Stimulated activated CD8-positive, alpha-beta memory T cell treated with anti-CD3 and anti-CD28 coated beads, Interleukin-7, amount 100 ng/mL, for 48 hours (primary cell): ENCODE measurements around the gene PCK1.
A peak's percentile ranks its signal among the peaks of the same experiment; 100 is the strongest.
"Not testable (repeated sequence)": the region's sequence is repeated elsewhere in the genome, so short reads cannot be mapped to it uniquely, and the experiment has no call there.

Experiments used
- DNase-seq, 2 donors: peaks; one replicate each; pipeline ENCODE4 v3.0.0-alpha.2; 2020; ENCODE audit warnings: low read depth in 1 of 2; ENCODE audit errors: extremely low read depth in 1 of 2

PCK1 gene

GRCh38 chr20:57560554-57561355 is at the start of gene PCK1:
Gene PCK1 (plus strand): TSS chr20:57561110. CDS start chr20:57561412, 302 bp downstream.
- no peak for DNase-seq

GRCh38 chr20:57511709-57512108 is 49.2 kb upstream of the PCK1 start:
- not testable (repeated sequence) for DNase-seq

DNA sequence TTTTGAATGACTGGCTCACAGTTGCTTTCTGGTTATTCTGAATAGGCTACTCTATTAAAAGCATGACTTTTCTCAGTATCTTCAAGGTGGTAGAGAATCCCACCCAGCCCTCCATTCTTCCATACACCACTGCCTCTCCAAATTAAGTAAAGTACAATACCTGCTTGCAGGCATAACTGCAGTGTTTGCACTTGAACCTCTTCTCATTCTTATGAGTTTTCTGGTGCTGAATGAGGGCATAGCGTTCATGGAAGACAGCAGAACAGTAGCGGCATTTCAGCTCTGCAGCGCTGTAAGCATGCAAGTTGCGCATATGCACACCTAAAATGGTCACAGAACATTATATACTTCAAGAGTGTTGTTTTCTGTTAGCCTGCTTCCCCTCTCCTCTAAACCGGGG is 48.5 kb upstream of the PCK1 start:
- DNase-seq, result no peak

DNA sequence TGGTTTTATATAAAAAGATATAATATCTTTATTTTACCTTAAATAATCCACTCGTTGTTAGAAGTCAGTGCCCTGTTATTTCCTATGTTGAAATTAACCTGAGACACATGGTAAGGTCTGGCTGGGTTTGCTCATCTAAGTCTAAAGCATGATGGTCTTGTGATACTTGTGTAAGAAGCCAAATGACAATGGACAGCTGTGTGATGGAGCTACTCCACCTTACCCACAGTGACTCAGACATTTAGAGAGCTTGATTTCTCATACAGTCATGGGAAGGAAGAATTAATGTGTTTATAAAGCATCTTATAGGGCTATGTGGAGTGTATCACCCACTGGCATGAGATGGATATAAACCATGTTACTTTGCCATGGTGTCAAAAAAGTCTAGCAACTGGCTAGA is 47.7 kb upstream of the PCK1 start:
- DNase-seq, result no peak

DNA sequence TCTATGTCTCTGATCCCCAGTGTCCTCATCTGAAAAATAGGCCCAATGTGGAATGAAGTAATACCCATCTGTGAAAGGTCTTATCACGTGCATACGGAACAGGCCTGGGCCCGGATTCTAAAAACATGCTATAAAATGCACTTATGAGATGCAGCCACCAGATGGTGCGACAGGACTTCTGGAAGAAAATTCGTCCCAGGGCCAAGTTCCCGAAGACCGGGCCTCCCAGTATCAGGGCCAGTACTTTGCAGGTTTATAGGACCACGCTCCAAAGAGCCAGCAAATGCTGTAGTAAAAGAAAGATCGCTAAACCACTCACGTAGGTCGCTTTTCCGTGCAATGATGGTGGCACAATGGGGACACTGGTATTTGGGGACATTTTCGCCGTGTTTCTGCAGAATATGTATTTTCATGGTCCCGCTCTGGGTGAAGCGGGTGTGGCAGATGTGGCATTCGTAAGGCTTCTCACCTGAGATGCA is 46.6 kb upstream of the PCK1 start:
- no peak for DNase-seq

DNA sequence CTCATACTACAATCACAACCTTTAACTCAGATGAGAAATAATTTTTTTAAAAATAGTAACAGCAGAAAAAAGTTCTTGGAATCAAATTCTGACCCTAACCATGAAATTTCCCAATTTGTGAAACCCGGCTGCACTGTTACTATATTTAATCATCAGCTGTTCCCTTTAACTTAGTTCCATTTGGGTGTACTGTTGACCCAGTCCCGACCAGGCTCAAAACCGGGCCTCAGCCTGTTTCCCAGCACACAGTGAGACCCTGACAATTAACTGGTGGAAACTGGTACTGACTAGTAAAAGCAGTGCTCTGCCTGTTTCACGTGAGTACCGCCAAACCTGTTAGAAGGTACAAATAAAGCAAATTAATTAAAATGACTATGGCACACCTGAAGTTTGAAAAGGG is 43.0 kb upstream of the PCK1 start:
- no peak for DNase-seq

GRCh38 chr20:57522380-57523140 is 38.4 kb upstream of the PCK1 start:
- no peak for DNase-seq

DNA sequence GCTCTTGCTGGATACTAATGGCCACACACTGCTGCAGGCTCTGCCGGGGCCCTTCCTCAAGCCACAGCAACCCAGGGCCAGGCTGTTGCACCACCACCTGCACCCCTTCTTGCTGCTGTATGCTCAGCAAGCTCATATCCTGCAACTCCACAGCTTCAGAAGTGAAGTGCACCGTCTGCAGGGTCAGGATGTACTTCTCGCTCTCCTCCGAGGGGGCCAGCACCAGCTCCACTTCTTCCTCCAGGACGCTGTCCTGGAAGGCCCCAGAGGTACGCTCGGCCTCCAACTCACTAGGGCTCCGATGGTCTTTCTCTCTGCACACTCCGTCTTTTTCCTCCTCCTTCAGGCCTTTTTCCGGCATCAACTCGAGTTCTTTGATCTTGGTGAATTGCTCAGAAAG is 37.1 kb upstream of the PCK1 start:
- no peak for DNase-seq

DNA sequence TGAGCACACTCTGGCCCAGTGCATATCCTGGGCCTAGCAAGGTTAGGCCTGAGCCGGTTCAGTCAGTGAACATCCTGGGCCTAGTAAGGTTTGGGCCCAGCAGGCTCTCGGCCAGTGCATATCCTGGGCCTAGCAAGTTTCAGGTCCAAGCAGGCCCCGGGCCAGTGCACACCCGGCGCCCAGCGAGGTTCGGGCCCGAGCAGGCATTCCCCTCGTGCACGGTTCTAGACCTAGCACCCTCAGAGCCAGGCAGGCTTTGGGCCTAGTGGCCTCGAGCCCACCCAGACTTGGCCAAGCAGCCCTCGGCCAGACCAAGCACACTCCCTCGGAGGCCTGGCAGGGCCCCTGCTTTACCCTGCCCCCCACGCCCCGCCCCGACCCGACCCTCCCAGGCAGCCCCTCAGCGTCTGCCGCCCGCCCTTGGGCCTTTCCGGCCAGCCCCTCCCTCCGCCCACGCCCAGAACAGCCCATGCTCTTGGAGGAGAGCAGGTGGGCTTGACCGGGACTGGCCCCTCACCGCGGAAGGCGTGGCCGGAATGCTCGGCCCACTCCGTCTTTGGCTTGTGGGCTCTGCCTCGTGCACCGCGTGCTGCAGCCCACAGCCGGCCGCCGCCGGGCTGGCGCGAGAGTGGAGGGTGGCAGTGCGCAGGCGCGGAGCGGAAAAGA is 36.3 kb upstream of the PCK1 start, which contains the start of gene CTCFL:
CTCFL (minus strand) TSS at position 630 of the 666 bp plus-strand sequence. CDS start 935 bp downstream, outside the sequence.
- DNase-seq, result no peak

DNA sequence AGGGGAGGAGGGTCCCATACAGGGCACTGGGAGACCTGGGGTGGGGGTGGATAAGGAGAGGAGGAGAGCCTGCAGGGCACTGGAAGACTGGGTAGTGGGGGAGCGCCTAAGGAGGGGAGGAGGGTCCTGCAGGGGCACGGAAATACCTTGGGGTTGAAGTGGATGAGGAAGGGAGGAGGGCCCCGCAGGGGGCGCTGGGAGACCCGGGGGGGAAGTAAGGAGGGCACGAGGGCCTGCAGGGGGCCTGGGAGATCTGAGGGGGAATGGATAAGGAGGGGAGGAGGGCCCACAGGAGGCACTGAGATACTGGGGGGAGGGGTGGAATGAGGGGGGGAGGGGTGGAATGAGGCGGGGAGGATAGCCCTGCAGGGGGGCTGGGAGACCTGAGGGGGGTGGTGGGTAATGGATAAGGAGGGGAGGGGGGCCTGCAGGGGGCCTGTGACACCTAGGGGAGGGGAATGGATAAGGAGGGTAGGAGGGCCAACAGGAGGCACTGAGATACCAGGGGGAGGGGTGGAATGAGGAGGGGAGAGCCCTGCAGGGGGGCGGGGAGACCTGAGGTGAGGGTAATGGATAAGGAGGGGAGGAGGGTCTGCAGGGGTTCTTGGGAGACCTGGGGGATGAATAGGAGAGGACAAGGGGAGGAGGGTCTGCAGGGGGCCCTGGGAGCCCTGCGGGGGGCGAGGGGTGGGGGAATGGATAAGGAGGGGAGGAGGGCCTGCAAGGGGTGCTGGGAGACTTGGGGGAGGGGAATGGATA is 35.4 kb upstream of the PCK1 start:
- no peak for DNase-seq

DNA sequence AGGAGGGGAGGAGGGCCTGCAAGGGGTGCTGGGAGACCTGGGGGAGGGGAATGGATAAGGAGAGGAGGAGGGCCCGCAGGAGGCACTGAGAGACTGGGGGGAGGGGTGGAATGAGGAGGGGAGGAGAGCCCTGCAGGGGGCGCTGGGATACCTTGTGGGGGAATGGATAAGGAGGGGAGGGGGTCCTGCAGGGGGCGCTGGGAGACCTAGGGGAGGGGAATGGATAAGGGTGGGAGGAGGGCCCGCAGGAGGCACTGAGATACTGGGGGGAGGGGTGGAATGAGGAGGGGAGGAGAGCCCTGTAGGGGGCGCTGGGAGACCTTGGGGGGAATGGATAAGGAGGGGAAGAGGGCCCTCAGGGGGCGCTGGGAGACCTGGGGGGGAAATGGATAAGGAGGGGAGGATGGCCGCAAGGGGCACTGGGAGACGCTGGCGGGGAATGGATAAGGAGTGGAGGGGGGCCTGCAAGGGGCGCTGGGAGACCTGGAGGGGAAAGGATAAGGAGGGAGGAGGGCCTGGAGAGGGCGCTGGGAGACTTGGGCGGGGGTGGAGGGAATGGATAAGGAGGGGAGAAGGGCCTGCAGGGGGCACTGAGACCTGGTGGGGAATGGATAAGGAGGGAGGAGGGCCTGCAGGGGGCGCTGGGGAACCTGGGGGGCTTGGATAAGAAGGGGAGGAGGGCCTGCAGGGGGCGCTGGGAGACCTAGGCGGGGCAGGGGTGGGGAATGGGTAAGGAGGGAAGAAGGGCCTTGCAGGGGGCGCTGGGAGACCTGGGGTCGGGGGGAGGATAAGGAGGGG is 34.6 kb upstream of the PCK1 start:
- peak; percentile 6 to 35 for DNase-seq

- no peak for DNase-seq
These were observed 33.9 kb upstream of the PCK1 start for GRCh38 chr20:57526885-57527460.

GRCh38 chr20:57527728-57528127 is 33.2 kb upstream of the PCK1 start:
- no peak for DNase-seq

DNA sequence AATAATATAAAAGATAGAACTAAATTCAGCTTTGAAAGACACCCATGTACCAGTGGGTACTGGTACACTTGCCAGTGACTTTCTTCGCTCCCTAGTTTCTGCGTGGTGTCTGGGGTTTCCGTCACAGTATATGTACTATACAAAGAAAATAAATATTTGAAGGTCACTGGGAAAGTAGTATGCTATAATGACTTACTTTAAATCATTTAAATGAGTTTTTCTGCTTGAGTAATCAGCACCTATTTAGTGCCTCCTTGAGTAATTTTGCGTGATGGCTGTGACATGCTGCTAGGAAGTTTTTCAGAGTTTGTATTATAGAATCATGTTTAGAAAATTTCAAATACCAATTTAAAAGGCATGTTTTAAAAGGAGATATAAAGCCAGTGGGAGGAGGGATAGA is 32.8 kb upstream of the PCK1 start:
- DNase-seq, result no peak

- no peak for DNase-seq
These were observed 31.7 kb upstream of the PCK1 start for GRCh38 chr20:57529160-57529585.

GRCh38 chr20:57529810-57530209 is 31.1 kb upstream of the PCK1 start:
- no peak for DNase-seq

- no peak for DNase-seq
These were observed 30.5 kb upstream of the PCK1 start for GRCh38 chr20:57530327-57530981.

DNA sequence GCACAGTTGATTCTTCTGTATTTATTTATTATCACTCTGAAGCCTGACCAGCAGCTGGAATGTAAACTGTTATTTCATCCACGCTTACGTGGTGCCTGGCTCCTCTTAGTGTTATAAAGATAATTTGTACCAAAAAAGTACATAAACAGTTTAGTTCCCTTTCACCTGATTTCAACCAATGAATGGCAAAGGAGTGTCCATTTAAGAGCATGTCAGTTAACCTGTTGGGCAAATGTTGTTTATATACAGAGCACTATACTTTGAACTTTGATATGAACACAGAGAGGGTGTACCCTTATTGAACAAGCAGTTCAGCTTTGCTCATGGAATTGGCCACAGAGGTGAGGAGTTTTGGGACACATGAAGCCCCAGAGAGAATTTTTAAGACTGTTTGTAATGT is 28.8 kb upstream of the PCK1 start:
- DNase-seq, result no peak

- no peak for DNase-seq
These were observed 25.6 kb upstream of the PCK1 start for GRCh38 chr20:57535297-57535696.
